ENCODE data around the gene GTF2H1.

GTF2H1 gene

GRCh38 chr11:18321969-18322711 lies at the start of gene GTF2H1, which contains the start of gene HPS5:
GTF2H1 (plus strand) TSS chr11:18322567; CDS start chr11:18333075, 10,508 bp downstream.
HPS5 (minus strand) TSS chr11:18322140; CDS start chr11:18317858, 4,282 bp downstream.
- DNase-seq: peak; percentile 97

- DNase-seq: no peak
These were observed 44.6 kb upstream of the GTF2H1 start for GRCh38 chr11:18277565-18278271.

GRCh38 chr11:18280438-18281045 lies 41.8 kb upstream of the GTF2H1 start:
- DNase-seq: no peak

- DNase-seq: no peak
These were observed 39.7 kb upstream of the GTF2H1 start for GRCh38 chr11:18282626-18283025.

- no peak for DNase-seq
These were observed 36.5 kb upstream of the GTF2H1 start for GRCh38 chr11:18285841-18286240.

GRCh38 chr11:18288911-18289310 lies 33.5 kb upstream of the GTF2H1 start:
- no peak for DNase-seq

GRCh38 chr11:18294862-18295261 lies 27.5 kb upstream of the GTF2H1 start:
- DNase-seq: no peak

GRCh38 chr11:18295316-18295715 lies 27.1 kb upstream of the GTF2H1 start:
- no peak for DNase-seq

- DNase-seq: no peak
These were observed 22.6 kb upstream of the GTF2H1 start for GRCh38 chr11:18299721-18300120.

- DNase-seq: no peak
These were observed 17.6 kb upstream of the GTF2H1 start for GRCh38 chr11:18304745-18305144.

GRCh38 chr11:18307461-18308139 lies 14.8 kb upstream of the GTF2H1 start:
- DNase-seq: no peak

GRCh38 chr11:18308242-18308641 lies 14.1 kb upstream of the GTF2H1 start:
- DNase-seq: no peak

- no peak for DNase-seq
These were observed 12.7 kb upstream of the GTF2H1 start for GRCh38 chr11:18309691-18310090.

GRCh38 chr11:18310800-18311340 lies 11.5 kb upstream of the GTF2H1 start:
- DNase-seq: no peak

- no peak for DNase-seq
These were observed 10.4 kb upstream of the GTF2H1 start for GRCh38 chr11:18312012-18312411.

- DNase-seq: peak; percentile 31
These were observed 9.5 kb upstream of the GTF2H1 start for GRCh38 chr11:18312663-18313420.

GRCh38 chr11:18313965-18314763 lies 8.2 kb upstream of the GTF2H1 start:
- DNase-seq: no peak

GRCh38 chr11:18314784-18315523 lies 7.4 kb upstream of the GTF2H1 start:
- no peak for DNase-seq

GRCh38 chr11:18315893-18316292 lies 6.5 kb upstream of the GTF2H1 start:
- DNase-seq: no peak

GRCh38 chr11:18317551-18317950 lies 4.8 kb upstream of the GTF2H1 start:
- DNase-seq: no peak

- DNase-seq: no peak
These were observed 2.5 kb upstream of the GTF2H1 start for GRCh38 chr11:18319914-18320313.
